ENCODE measurements around the gene KCNG1. TPM values are rescaled to one million over a fixed set of nuclear protein-coding genes. Genes with fewer than 3 reads are reported as not detected.

Gene KCNG1
- total and polyA plus RNA-seq, 2 of the 13 experiments (the other 11 are each of a cell fraction or from before 2014, with no cell fraction given) = not detected

GRCh38 chr20:50957798-50958614 is 64.9 kb downstream of the KCNG1 start, which contains the start of gene DPM1 (continued):
- TF ChIP-seq RBM22 (optimal IDR thresholded peaks at IDR 0.05; ENCODE audit: low read length) (no peak), BCL6 (CRISPR knock-in tag; IDR thresholded peaks at IDR 0.05) (0 out of 2 replicates have a peak, but pooled peaks have one; percentile 44), BHLHE40 (IDR thresholded peaks at IDR 0.05; ENCODE audit: low read length) (no peak), GLMP (CRISPR knock-in tag; IDR thresholded peaks at IDR 0.05; ENCODE audit: borderline replicate concordance) (no peak), ZNF34 (CRISPR knock-in tag; IDR thresholded peaks at IDR 0.05; ENCODE audit: borderline replicate concordance) (no peak; the same call in 1 of the 2 replicates), ZBED4 (CRISPR knock-in tag; IDR thresholded peaks at IDR 0.05; ENCODE audit: borderline replicate concordance) (peak; percentile 79; the same call in 1 of the 2 replicates), FUBP1 (CRISPR knock-in tag; IDR thresholded peaks at IDR 0.05; ENCODE audit: borderline replicate concordance) (peak; percentile 74; the same call in 1 of the 2 replicates), ZNF513 (CRISPR knock-in tag; conservative IDR thresholded peaks at IDR 0.05) (no peak; the same call in 1 of the 2 replicates), ATF2 (CRISPR knock-in tag; IDR thresholded peaks at IDR 0.05) (peak; percentile 66), HMG20A (CRISPR knock-in tag; IDR thresholded peaks at IDR 0.05; ENCODE audit: borderline replicate concordance) (no peak), KDM1A (CRISPR knock-in tag; IDR thresholded peaks at IDR 0.05) (no peak), FOXA3 (CRISPR knock-in tag; IDR thresholded peaks at IDR 0.05) (peak; percentile 36; the same call in 1 of the 2 replicates), MTA1 (CRISPR knock-in tag; IDR thresholded peaks at IDR 0.05; ENCODE audit: borderline replicate concordance) (peak; percentile 50; the same call in 1 of the 2 replicates), RFX1 (IDR thresholded peaks at IDR 0.05) (no peak), DZIP1 (CRISPR knock-in tag; IDR thresholded peaks at IDR 0.05) (no peak; the same call in 1 of the 2 replicates)
